Measurements from ENCODE around the gene SCD. TPM values are rescaled to one million over a fixed set of nuclear protein-coding genes. Genes with fewer than 3 reads are reported as not detected.

SCD gene
- total and polyA plus RNA-seq, 2 experiments from 2014 or later: 325 to 816 TPM

GRCh38 chr10:100403734-100404133, 56.7 kb downstream of the SCD start:
- Histone ChIP-seq H3F3A (replicated peaks; ENCODE audit: low read depth) (no peaks in the 10 kb centered on the region), H3K27ac (ENCODE audit: low read depth) (no peak overlapping the region), H4K20me1 (replicated peaks; ENCODE audit: insufficient read depth) (no peaks in the 10 kb centered on the region), H3K4me3 (no peak overlapping the region), H3K4me2 (no peak overlapping the region), H3K36me3 (ENCODE audit: insufficient read depth) (no peaks in the 10 kb centered on the region), H3K79me2 (replicated peaks; ENCODE audit: insufficient read depth) (no peaks in the 10 kb centered on the region), H3K9me2 (ENCODE audit: insufficient read depth) (no peaks in the 10 kb centered on the region), H2AFZ (no peak overlapping the region), H3K27me3 (ENCODE audit: insufficient read depth) (no peaks in the 10 kb centered on the region), H3K4me1 (ENCODE audit: insufficient read depth) (no peaks in the 10 kb centered on the region)
- Mint-ChIP-seq H3K9me3 (peaks cover 39% of the 10 kb centered on the region), H3K4me1 (no peaks in the 10 kb centered on the region), H3K36me3 (ENCODE audit: low read depth) (peaks cover 26% of the 10 kb centered on the region; the same call in 2 of the 3 replicates), H3K27me3 (ENCODE audit: insufficient read depth, low read depth, poor library complexity) (peaks cover 10% of the 10 kb centered on the region), H3K27ac (no peak overlapping the region), H3K4me3 (no peak overlapping the region)
- DNase-seq (ENCODE audit: low spot score): no peak
- TF ChIP-seq ZNF114 (CRISPR knock-in tag; IDR thresholded peaks at IDR 0.05): no peak
- no peak for TF ChIP-seq ZNF331 (CRISPR knock-in tag; IDR thresholded peaks at IDR 0.05; ENCODE audit: low read depth)
- TF ChIP-seq CTCF (conservative IDR thresholded peaks at IDR 0.05; ENCODE audit: low read depth in 2 of 2): no peak
- no peak for TF ChIP-seq EZH2phosphoT487 (IDR thresholded peaks at IDR 0.05; ENCODE audit: unreplicated experiment)
- no peak for TF ChIP-seq REST (IDR thresholded peaks at IDR 0.05; ENCODE audit: unreplicated experiment)
- no peak for TF ChIP-seq JUNB (IDR thresholded peaks at IDR 0.05; ENCODE audit: unreplicated experiment)
- no peak for TF ChIP-seq CREB1 (CRISPR knock-in tag; IDR thresholded peaks at IDR 0.05; ENCODE audit: low read depth)
- TF ChIP-seq POLR2AphosphoS5 (IDR thresholded peaks at IDR 0.05; ENCODE audit: low read depth): no peak
- TF ChIP-seq NANOG (IDR thresholded peaks at IDR 0.05; ENCODE audit: borderline replicate concordance): no peak
- TF ChIP-seq EZH2 (IDR thresholded peaks at IDR 0.05; ENCODE audit: low read depth, unreplicated experiment): no peak
- TF ChIP-seq, protein P1, sequence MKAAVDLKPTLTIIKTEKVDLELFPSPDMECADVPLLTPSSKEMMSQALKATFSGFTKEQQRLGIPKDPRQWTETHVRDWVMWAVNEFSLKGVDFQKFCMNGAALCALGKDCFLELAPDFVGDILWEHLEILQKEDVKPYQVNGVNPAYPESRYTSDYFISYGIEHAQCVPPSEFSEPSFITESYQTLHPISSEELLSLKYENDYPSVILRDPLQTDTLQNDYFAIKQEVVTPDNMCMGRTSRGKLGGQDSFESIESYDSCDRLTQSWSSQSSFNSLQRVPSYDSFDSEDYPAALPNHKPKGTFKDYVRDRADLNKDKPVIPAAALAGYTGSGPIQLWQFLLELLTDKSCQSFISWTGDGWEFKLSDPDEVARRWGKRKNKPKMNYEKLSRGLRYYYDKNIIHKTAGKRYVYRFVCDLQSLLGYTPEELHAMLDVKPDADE (IDR thresholded peaks at IDR 0.05): no peak
- TF ChIP-seq, protein P2, sequence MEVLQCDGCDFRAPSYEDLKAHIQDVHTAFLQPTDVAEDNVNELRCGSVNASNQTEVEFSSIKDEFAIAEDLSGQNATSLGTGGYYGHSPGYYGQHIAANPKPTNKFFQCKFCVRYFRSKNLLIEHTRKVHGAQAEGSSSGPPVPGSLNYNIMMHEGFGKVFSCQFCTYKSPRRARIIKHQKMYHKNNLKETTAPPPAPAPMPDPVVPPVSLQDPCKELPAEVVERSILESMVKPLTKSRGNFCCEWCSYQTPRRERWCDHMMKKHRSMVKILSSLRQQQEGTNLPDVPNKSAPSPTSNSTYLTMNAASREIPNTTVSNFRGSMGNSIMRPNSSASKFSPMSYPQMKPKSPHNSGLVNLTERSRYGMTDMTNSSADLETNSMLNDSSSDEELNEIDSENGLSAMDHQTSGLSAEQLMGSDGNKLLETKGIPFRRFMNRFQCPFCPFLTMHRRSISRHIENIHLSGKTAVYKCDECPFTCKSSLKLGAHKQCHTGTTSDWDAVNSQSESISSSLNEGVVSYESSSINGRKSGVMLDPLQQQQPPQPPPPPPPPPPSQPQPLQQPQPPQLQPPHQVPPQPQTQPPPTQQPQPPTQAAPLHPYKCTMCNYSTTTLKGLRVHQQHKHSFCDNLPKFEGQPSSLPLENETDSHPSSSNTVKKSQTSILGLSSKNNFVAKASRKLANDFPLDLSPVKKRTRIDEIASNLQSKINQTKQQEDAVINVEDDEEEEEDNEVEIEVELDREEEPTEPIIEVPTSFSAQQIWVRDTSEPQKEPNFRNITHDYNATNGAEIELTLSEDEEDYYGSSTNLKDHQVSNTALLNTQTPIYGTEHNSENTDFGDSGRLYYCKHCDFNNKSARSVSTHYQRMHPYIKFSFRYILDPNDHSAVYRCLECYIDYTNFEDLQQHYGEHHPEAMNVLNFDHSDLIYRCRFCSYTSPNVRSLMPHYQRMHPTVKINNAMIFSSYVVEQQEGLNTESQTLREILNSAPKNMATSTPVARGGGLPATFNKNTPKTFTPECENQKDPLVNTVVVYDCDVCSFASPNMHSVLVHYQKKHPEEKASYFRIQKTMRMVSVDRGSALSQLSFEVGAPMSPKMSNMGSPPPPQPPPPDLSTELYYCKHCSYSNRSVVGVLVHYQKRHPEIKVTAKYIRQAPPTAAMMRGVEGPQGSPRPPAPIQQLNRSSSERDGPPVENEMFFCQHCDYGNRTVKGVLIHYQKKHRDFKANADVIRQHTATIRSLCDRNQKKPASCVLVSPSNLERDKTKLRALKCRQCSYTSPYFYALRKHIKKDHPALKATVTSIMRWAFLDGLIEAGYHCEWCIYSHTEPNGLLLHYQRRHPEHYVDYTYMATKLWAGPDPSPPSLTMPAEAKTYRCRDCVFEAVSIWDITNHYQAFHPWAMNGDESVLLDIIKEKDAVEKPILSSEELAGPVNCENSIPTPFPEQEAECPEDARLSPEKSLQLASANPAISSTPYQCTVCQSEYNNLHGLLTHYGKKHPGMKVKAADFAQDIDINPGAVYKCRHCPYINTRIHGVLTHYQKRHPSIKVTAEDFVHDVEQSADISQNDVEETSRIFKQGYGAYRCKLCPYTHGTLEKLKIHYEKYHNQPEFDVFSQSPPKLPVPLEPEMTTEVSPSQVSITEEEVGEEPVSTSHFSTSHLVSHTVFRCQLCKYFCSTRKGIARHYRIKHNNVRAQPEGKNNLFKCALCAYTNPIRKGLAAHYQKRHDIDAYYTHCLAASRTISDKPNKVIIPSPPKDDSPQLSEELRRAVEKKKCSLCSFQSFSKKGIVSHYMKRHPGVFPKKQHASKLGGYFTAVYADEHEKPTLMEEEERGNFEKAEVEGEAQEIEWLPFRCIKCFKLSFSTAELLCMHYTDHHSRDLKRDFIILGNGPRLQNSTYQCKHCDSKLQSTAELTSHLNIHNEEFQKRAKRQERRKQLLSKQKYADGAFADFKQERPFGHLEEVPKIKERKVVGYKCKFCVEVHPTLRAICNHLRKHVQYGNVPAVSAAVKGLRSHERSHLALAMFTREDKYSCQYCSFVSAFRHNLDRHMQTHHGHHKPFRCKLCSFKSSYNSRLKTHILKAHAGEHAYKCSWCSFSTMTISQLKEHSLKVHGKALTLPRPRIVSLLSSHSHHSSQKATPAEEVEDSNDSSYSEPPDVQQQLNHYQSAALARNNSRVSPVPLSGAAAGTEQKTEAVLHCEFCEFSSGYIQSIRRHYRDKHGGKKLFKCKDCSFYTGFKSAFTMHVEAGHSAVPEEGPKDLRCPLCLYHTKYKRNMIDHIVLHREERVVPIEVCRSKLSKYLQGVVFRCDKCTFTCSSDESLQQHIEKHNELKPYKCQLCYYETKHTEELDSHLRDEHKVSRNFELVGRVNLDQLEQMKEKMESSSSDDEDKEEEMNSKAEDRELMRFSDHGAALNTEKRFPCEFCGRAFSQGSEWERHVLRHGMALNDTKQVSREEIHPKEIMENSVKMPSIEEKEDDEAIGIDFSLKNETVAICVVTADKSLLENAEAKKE (CRISPR knock-in tag; IDR thresholded peaks at IDR 0.05): no peak
- TF ChIP-seq STAT1 (IDR thresholded peaks at IDR 0.05; ENCODE audit: unreplicated experiment): no peak
- ATAC-seq: no peak

All from GM23338 (cell line).